Measurements from ENCODE around the gene PCMTD2.

GRCh38 chr20:64244281-64244805 is 11.2 kb upstream of the PCMTD2 start:
- TF ChIP-seq CTCF (IDR thresholded peaks at IDR 0.05; ENCODE audit: insufficient read depth, low read length, poor library complexity, severe bottlenecking), result no peak
- no peak for TF ChIP-seq EZH2phosphoT487 (conservative IDR thresholded peaks at IDR 0.05; ENCODE audit: low read length)
